Neural cell (in vitro differentiated cells): ENCODE measurements around the gene ABHD16B. TPM values are rescaled to one million over a fixed set of nuclear protein-coding genes. Genes with fewer than 3 reads are reported as not detected.

Source experiments
- H2AFZ ChIP-seq: fragments of 200-600, 300-800 bp; sonication (generic), shearing (Covaris generic); 2 replicates; pipeline ENCODE4 v1.6.0; 2014; ENCODE audit warnings: low read depth, mild to moderate bottlenecking, antibody characterized with exemption, low read length, moderate library complexity
- H3F3A ChIP-seq: fragments of 200-600 bp; shearing (Covaris generic); 2 replicates; pipeline ENCODE4 v1.6.1; 2016; ENCODE audit warnings: mild to moderate bottlenecking, moderate library complexity, mixed read lengths, antibody characterized with exemption, low read length; ENCODE audit not compliant: insufficient read depth, poor library complexity, severe bottlenecking
- H3K27ac ChIP-seq: fragments of 200-600, 300-800 bp; sonication (generic), shearing (Covaris generic); 2 replicates; pipeline ENCODE4 v1.5.1; 2014; ENCODE audit warnings: mild to moderate bottlenecking, low read length, moderate library complexity
- H3K27me3 ChIP-seq: fragments of 300-800, 200-600 bp; sonication (generic), shearing (Covaris generic); 2 replicates; pipeline ENCODE4 v1.6.0; 2014; ENCODE audit warnings: mild to moderate bottlenecking, low read depth, low read length, moderate library complexity; ENCODE audit not compliant: insufficient read depth
- H3K36me3 ChIP-seq: fragments of 300-800, 200-600 bp; sonication (generic), shearing (Covaris generic); 2 replicates; pipeline ENCODE4 v1.5.1; 2014; ENCODE audit warnings: mild to moderate bottlenecking, antibody characterized with exemption, low read length, moderate library complexity; ENCODE audit not compliant: insufficient read depth
- H3K4me2 ChIP-seq: fragments of 300-800, 200-600 bp; sonication (generic), shearing (Covaris generic); 2 replicates; pipeline ENCODE4 v1.6.0; 2014; ENCODE audit warnings: mild to moderate bottlenecking, low read length
- H3K4me3 ChIP-seq: fragments of 300-800, 200-600 bp; sonication (generic), shearing (Covaris generic); 2 replicates; pipeline ENCODE4 v1.5.1; 2014; ENCODE audit warnings: mild to moderate bottlenecking, low read length, moderate library complexity
- H3K79me2 ChIP-seq: fragments of 200-600 bp; shearing (Covaris generic); replicated peaks from 2 replicates; pipeline ENCODE4 v1.6.0; 2014; ENCODE audit warnings: mild to moderate bottlenecking, low read length, moderate library complexity; ENCODE audit not compliant: insufficient read depth
- H3K9ac ChIP-seq: fragments of 300-800, 200-600 bp; sonication (generic), shearing (Covaris generic); 2 replicates; pipeline ENCODE4 v1.6.1; 2016; ENCODE audit warnings: mild to moderate bottlenecking, low read length, mixed read lengths
- H3K9me2 ChIP-seq: fragments of 200-600 bp; shearing (Covaris generic); 2 replicates; pipeline ENCODE4 v1.6.1; 2016; ENCODE audit warnings: mild to moderate bottlenecking, low read length, mixed read lengths; ENCODE audit not compliant: insufficient read depth
- H3K9me3 ChIP-seq: fragments of 200-600, 300-800 bp; sonication (generic), shearing (Covaris generic); 2 replicates; pipeline ENCODE4 v1.6.1; 2016; ENCODE audit warnings: mild to moderate bottlenecking, mixed run types, low read length, moderate library complexity, mixed read lengths
- H4K20me1 ChIP-seq: fragments of 200-600 bp; shearing (Covaris generic); 2 replicates; pipeline ENCODE4 v1.6.1; 2016; ENCODE audit warnings: mild to moderate bottlenecking, mixed run types; ENCODE audit not compliant: insufficient read depth
- CTCF ChIP-seq: fragments of 450-650 bp; IDR thresholded peaks from 2 replicates; pipeline ENCODE4 v1.5.1; 2014; ENCODE audit warnings: antibody characterized with exemption, mild to moderate bottlenecking, moderate library complexity; ENCODE audit not compliant: poor library complexity, severe bottlenecking
- EP300 ChIP-seq: fragments of 450-650 bp; conservative IDR thresholded peaks from 2 replicates; pipeline ENCODE4 v1.6.1; 2014; ENCODE audit warnings: antibody characterized with exemption, mild to moderate bottlenecking, moderate library complexity; ENCODE audit not compliant: poor library complexity, severe bottlenecking
- EZH2 ChIP-seq: fragments of 200-600, 300-800 bp; shearing (Covaris generic), sonication (generic); IDR thresholded peaks from 2 replicates; pipeline ENCODE4 v1.6.1; 2014; ENCODE audit warnings: antibody characterized with exemption, low read length, borderline replicate concordance, mild to moderate bottlenecking; ENCODE audit not compliant: insufficient read depth, poor library complexity, severe bottlenecking
- MXI1 ChIP-seq: fragments of 450-650 bp; conservative IDR thresholded peaks from 2 replicates; pipeline ENCODE4 v1.6.1; 2014; ENCODE audit warnings: antibody characterized with exemption, mild to moderate bottlenecking; ENCODE audit not compliant: poor library complexity, severe bottlenecking
- POLR2AphosphoS5 ChIP-seq: IDR thresholded peaks from 2 replicates; pipeline ENCODE4 v1.6.1; 2012
- RAD21 ChIP-seq: fragments of 450-650 bp; conservative IDR thresholded peaks from 2 replicates; pipeline ENCODE4 v1.6.1; 2014; ENCODE audit warnings: antibody characterized with exemption, mild to moderate bottlenecking, moderate library complexity
- REST ChIP-seq: IDR thresholded peaks from 2 replicates; pipeline ENCODE4 v1.6.1; 2012; ENCODE audit warnings: borderline replicate concordance
- SMC3 ChIP-seq: fragments of 450-650 bp; conservative IDR thresholded peaks from 2 replicates; pipeline ENCODE4 v1.6.1; 2014; ENCODE audit warnings: antibody characterized with exemption, mild to moderate bottlenecking, moderate library complexity; ENCODE audit not compliant: poor library complexity
- TAF1 ChIP-seq: IDR thresholded peaks from 2 replicates; pipeline ENCODE4 v1.6.1; 2012; ENCODE audit warnings: low read depth
- polyA plus RNA-seq: library from polyadenylated mRNA; depleted of rRNA; stranded (reverse); fragments of >200 nt; gene quantifications from 2 replicates; pipeline ENCODE4 v1.2.3, GENCODE V29; 2014

Gene ABHD16B
- polyA plus RNA-seq, 1 donor from 2014 or later = not detected

- H4K20me1 ChIP-seq = no peaks in the 10 kb centered on the region
- H3K27ac ChIP-seq = no peak overlapping the region
- no peaks in the 10 kb centered on the region for H3K36me3 ChIP-seq
- no peaks in the 10 kb centered on the region for H3K79me2 ChIP-seq
- no peak overlapping the region for H3K9ac ChIP-seq
- H3F3A ChIP-seq = no peaks in the 10 kb centered on the region
- no peak overlapping the region for H3K4me2 ChIP-seq
- TF ChIP-seq REST (no peak), MXI1 (no peak), SMC3 (no peak), EP300 (no peak), RAD21 (no peak), EZH2 (no peak), POLR2AphosphoS5 (no peak), CTCF (no peak), TAF1 (no peak)
- no peak overlapping the region for H2AFZ ChIP-seq
- no peaks in the 10 kb centered on the region for H3K9me3 ChIP-seq
- no peaks in the 10 kb centered on the region for H3K27me3 ChIP-seq
- no peak overlapping the region for H3K4me3 ChIP-seq
- no peaks in the 10 kb centered on the region for H3K9me2 ChIP-seq
Measured at GRCh38 chr20:63857764-63858392, 3.4 kb upstream of the ABHD16B start.

GRCh38 chr20:63858393-63859165 is 2.7 kb upstream of the ABHD16B start:
- H4K20me1 ChIP-seq = no peaks in the 10 kb centered on the region
- H3K4me3 ChIP-seq = no peak overlapping the region
- no peak overlapping the region for H3K27ac ChIP-seq
- H3K36me3 ChIP-seq = no peaks in the 10 kb centered on the region
- H3K9me2 ChIP-seq = no peaks in the 10 kb centered on the region
- H3K79me2 ChIP-seq = no peaks in the 10 kb centered on the region
- no peaks in the 10 kb centered on the region for H3K27me3 ChIP-seq
- H3F3A ChIP-seq = no peaks in the 10 kb centered on the region
- H3K9me3 ChIP-seq = no peaks in the 10 kb centered on the region
- H2AFZ ChIP-seq = no peak overlapping the region
- TF ChIP-seq CTCF (no peak), MXI1 (no peak), SMC3 (no peak), REST (no peak), TAF1 (no peak), RAD21 (no peak), POLR2AphosphoS5 (no peak), EZH2 (no peak), EP300 (no peak)
- H3K9ac ChIP-seq = no peak overlapping the region
- no peak overlapping the region for H3K4me2 ChIP-seq
